Measurements from ENCODE around the gene SPOCK1. TPM values are rescaled to one million over a fixed set of nuclear protein-coding genes. Genes with fewer than 3 reads are reported as not detected.

SPOCK1 gene
- total and polyA plus RNA-seq, 2 of the 13 experiments (the other 11 are each of a cell fraction or from before 2014, with no cell fraction given), result 0.18 to 0.29 TPM

DNA sequence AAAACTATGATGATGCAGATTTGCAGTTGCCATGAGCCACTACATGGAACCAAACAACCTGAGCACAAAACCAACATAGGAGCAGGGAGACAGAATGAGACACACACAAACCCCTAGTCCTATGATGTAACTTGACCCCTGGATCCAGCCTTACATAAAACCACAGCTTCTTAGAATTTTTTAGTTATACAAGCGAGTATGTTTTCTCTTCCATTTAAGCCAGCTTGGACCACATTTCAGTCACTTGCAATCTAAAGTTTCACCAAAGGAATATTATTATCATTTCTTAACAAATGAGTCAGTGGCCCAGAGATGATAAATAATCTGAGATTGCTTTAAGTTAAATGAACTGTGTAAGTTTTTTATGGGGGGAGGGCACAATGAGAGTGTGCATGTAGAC, 6.8 kb downstream of the SPOCK1 start (continued):
- TF ChIP-seq ZNF543 (CRISPR knock-in tag; IDR thresholded peaks at IDR 0.05), result no peak
- TF ChIP-seq ZNF746 (CRISPR knock-in tag; IDR thresholded peaks at IDR 0.05), result no peak
- TF ChIP-seq ZNF10 (CRISPR knock-in tag; IDR thresholded peaks at IDR 0.05; ENCODE audit: borderline replicate concordance, low read depth), result no peak
- TF ChIP-seq, protein P1, sequence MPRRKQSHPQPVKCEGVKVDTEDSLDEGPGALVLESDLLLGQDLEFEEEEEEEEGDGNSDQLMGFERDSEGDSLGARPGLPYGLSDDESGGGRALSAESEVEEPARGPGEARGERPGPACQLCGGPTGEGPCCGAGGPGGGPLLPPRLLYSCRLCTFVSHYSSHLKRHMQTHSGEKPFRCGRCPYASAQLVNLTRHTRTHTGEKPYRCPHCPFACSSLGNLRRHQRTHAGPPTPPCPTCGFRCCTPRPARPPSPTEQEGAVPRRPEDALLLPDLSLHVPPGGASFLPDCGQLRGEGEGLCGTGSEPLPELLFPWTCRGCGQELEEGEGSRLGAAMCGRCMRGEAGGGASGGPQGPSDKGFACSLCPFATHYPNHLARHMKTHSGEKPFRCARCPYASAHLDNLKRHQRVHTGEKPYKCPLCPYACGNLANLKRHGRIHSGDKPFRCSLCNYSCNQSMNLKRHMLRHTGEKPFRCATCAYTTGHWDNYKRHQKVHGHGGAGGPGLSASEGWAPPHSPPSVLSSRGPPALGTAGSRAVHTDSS (CRISPR knock-in tag; conservative IDR thresholded peaks at IDR 0.05), result no peak

DNA sequence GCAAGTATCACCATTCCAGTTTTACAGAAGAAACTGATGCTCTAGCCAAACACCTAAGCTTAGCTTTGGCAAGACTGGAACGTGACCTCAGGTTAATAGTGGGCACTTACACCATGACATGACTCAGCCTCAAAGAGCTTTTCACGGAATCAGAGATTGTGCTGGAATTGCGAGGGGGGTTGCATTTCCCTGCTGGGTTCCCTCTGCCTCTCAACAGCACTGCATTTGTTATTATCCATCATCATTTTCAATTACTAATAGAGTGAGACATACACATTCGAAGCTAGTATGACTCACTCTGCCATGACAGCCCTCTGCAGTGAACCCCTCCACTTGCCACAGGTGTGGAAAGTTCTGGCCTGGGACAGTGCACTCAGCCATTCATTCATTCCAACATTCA, 8.0 kb downstream of the SPOCK1 start:
- H3K36me3 ChIP-seq (replicated peaks in 1 of 2; ENCODE audit: control insufficient read depth in 1 of 2, insufficient read depth in 2 of 2, low read length in 2 of 2), result no peaks in the 10 kb centered on the region
- ChIA-PET POLR2A (no interaction called here), CTCF (ENCODE audit: low intra/inter-chr PET ratio, low total read pairs) (no interaction called here)
- H3K27me3 ChIP-seq (ENCODE audit: control insufficient read depth in 1 of 2, insufficient read depth in 2 of 2, low read length in 2 of 2), result no peaks in the 10 kb centered on the region
- in situ Hi-C loops (cut with HindIII; ENCODE audit: extremely low pct_ligation_motif_present, low pct_unique_long_range_greater_than_20kb), result loop anchor here (10.0 kb wide), 2 partner anchors 146 to 176 kb away; no protein-coding TSS in a partner anchor
- H3K9ac ChIP-seq (ENCODE audit: insufficient read depth, low read depth, low read length), result no peak overlapping the region
- H2AFZ ChIP-seq (ENCODE audit: low read length), result no peak overlapping the region
- intact Hi-C loops (cut with micrococcal nuclease; ENCODE audit: unreplicated experiment), result no loop called here
- FAIRE-seq, result no peak
- H3K4me2 ChIP-seq (ENCODE audit: low read depth, low read length), result no peak overlapping the region
- no peaks in the 10 kb centered on the region for H3K9me3 ChIP-seq (ENCODE audit: low read length)
- no peaks in the 10 kb centered on the region for H3K79me2 ChIP-seq (ENCODE audit: insufficient read depth, low read length)
- no peak for DNase-seq (ENCODE audit: low spot score)
- ATAC-seq, result no peak
- no peak overlapping the region for H3K27ac ChIP-seq (ENCODE audit: extremely low read length, insufficient read depth, low read length)
- no peaks in the 10 kb centered on the region for H3K4me1 ChIP-seq (ENCODE audit: insufficient read depth, low read length)
- no TSS peak for BruUV-seq (replicated peaks)
- H3K4me3 ChIP-seq (replicated peaks in 1 of 3; ENCODE audit: insufficient read depth in 1 of 3, low read depth in 2 of 3, low read length in 3 of 3), result no peak overlapping the region
- 5% methylated on average over 3 of the region's 4 CpGs for WGBS (ENCODE audit: low lambda C conversion rate)
- H4K20me1 ChIP-seq (ENCODE audit: insufficient read depth, low read length), result no peaks in the 10 kb centered on the region
- TF ChIP-seq RORA (CRISPR knock-in tag; IDR thresholded peaks at IDR 0.05) (no peak), BRCA1 (CRISPR knock-in tag; IDR thresholded peaks at IDR 0.05) (no peak), U2AF2 (IDR thresholded peaks at IDR 0.05; ENCODE audit: low read depth, low read length) (no peak), YEATS4 (CRISPR knock-in tag; IDR thresholded peaks at IDR 0.05; ENCODE audit: borderline replicate concordance) (no peak), SIN3A (IDR thresholded peaks at IDR 0.05; ENCODE audit: borderline replicate concordance, low read depth, low read length) (no peak), SPEN (CRISPR knock-in tag; IDR thresholded peaks at IDR 0.05; ENCODE audit: low read depth) (no peak), ZFX (CRISPR knock-in tag; IDR thresholded peaks at IDR 0.05; ENCODE audit: low read depth) (no peak), REXO4 (CRISPR knock-in tag; IDR thresholded peaks at IDR 0.05; ENCODE audit: borderline replicate concordance) (no peak), RBAK (CRISPR knock-in tag; IDR thresholded peaks at IDR 0.05) (no peak), SNAPC2 (CRISPR knock-in tag; IDR thresholded peaks at IDR 0.05) (no peak), TMF1 (CRISPR knock-in tag; IDR thresholded peaks at IDR 0.05; ENCODE audit: low read depth) (no peak), CBFB (CRISPR knock-in tag; IDR thresholded peaks at IDR 0.05) (no peak), ASH2L (IDR thresholded peaks at IDR 0.05; ENCODE audit: insufficient read length, low read depth, low read length) (no peak)
- TF ChIP-seq, protein P2, sequence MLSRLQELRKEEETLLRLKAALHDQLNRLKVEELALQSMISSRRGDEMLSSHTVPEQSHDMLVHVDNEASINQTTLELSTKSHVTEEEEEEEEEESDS (CRISPR knock-in tag; IDR thresholded peaks at IDR 0.05; ENCODE audit: borderline replicate concordance), result no peak
- TF ChIP-seq, protein P3, sequence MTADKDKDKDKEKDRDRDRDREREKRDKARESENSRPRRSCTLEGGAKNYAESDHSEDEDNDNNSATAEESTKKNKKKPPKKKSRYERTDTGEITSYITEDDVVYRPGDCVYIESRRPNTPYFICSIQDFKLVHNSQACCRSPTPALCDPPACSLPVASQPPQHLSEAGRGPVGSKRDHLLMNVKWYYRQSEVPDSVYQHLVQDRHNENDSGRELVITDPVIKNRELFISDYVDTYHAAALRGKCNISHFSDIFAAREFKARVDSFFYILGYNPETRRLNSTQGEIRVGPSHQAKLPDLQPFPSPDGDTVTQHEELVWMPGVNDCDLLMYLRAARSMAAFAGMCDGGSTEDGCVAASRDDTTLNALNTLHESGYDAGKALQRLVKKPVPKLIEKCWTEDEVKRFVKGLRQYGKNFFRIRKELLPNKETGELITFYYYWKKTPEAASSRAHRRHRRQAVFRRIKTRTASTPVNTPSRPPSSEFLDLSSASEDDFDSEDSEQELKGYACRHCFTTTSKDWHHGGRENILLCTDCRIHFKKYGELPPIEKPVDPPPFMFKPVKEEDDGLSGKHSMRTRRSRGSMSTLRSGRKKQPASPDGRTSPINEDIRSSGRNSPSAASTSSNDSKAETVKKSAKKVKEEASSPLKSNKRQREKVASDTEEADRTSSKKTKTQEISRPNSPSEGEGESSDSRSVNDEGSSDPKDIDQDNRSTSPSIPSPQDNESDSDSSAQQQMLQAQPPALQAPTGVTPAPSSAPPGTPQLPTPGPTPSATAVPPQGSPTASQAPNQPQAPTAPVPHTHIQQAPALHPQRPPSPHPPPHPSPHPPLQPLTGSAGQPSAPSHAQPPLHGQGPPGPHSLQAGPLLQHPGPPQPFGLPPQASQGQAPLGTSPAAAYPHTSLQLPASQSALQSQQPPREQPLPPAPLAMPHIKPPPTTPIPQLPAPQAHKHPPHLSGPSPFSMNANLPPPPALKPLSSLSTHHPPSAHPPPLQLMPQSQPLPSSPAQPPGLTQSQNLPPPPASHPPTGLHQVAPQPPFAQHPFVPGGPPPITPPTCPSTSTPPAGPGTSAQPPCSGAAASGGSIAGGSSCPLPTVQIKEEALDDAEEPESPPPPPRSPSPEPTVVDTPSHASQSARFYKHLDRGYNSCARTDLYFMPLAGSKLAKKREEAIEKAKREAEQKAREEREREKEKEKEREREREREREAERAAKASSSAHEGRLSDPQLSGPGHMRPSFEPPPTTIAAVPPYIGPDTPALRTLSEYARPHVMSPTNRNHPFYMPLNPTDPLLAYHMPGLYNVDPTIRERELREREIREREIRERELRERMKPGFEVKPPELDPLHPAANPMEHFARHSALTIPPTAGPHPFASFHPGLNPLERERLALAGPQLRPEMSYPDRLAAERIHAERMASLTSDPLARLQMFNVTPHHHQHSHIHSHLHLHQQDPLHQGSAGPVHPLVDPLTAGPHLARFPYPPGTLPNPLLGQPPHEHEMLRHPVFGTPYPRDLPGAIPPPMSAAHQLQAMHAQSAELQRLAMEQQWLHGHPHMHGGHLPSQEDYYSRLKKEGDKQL (CRISPR knock-in tag; IDR thresholded peaks at IDR 0.05; ENCODE audit: low read depth), result no peak
